Adipose tissue (tissue), 3 donors: ENCODE measurements around the gene RAPGEF4. TPM values are rescaled to one million over a fixed set of nuclear protein-coding genes. Genes with fewer than 3 reads are reported as not detected.

ENCODE experiments used
- H3K27ac ChIP-seq: one replicate; pipeline ENCODE4 v1.5.1; 2013; ENCODE audit warnings: low read depth, low read length
- WGBS, 3 donors: extraction: QIAGEN DNeasy Blood & Tissue Kit; methylation state at CpG; one replicate each; pipeline ENCODE4 v1.1.7; 2013; 5-methylcytosine and 5-hydroxymethylcytosine counted together
- polyA plus RNA-seq, 3 donors: library from polyadenylated mRNA; stranded (reverse); fragments of 200-250 nt; gene quantifications; one replicate each; pipeline ENCODE4 v1.2.3, GENCODE V29; 2013
- donor health status: healthy with polysubstance abuse.
- donor health status: Bipolar disorder and iron deficiency.
- donor health status: healthy.

RAPGEF4 gene
- polyA plus RNA-seq = 1 to 10 TPM; 2.6 to 8.1 (median 2.7) TPM

DNA sequence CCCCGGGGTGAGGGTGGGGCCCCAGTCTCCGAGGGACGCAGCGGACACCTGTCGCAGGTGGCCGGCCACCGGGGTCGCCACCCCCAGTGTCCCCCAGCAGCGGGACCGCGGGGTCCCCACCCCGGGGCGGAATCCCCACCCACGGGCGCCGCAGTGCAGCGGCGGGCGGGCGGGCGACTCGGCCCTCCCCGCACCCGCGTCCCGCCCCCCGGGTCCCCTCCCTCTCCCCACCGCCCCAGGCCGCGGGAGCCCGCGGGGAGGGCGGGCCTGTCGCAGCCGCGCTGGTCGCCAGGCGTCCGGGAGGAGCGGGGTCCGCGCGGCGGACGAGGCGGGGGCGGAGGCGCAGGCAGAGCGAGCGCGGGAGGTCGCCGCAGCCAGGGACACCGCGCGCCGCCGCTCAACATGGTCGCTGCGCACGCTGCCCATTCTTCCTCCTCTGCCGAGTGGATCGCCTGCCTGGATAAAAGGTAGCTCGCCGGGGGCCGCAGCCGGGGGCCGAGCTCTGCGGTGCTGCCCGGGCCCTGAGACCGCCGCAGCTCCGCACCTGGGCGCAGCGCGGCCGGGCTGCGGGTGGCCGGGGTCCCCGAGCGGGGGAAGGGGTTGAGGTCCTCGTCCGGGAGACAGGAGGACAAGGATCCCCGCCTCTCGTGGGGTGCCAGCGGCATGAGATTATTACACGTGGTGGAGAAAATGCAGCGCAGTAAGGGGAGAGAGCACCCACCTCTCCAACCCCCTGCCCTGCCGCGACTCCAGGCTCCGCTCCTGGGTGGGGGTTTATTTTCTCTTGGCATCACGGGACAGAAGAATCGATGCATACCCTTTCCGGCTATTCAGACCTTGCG lies at the start of gene RAPGEF4:
TSS of gene RAPGEF4 (plus strand) at position 264 of the 842 bp plus-strand sequence. CDS start at position 403, 139 bp downstream.
- H3K27ac ChIP-seq = no peak within 1 kb of the TSS
- 0 to 1% (median 1%) methylated on average over 44 to 94 of the region's 95 CpGs for WGBS, 3 donors

DNA sequence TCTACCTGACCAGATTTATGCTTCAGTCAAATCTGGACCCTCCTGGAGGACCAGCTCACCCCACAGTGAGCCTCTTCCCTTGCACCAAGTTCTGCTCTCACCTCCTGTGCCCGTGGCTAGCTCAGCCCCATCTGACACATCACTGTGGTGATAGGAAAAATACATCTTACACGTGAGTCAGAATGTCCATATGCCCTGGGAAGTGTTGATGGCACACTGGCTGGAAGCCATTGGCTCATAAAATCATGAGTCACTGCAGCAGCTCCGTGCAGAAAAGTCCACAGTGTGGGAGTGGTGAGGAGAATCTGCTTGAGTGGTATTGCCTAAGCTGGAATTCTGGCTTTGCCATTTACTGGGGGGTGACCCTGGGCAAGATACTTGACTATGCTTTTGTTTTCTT lies 42.6 kb upstream of the RAPGEF4 start:
- 16 to 19% (median 18%) methylated on average over 3 of the region's 3 CpGs for WGBS, 3 donors
- H3K27ac ChIP-seq = no peak overlapping the region

DNA sequence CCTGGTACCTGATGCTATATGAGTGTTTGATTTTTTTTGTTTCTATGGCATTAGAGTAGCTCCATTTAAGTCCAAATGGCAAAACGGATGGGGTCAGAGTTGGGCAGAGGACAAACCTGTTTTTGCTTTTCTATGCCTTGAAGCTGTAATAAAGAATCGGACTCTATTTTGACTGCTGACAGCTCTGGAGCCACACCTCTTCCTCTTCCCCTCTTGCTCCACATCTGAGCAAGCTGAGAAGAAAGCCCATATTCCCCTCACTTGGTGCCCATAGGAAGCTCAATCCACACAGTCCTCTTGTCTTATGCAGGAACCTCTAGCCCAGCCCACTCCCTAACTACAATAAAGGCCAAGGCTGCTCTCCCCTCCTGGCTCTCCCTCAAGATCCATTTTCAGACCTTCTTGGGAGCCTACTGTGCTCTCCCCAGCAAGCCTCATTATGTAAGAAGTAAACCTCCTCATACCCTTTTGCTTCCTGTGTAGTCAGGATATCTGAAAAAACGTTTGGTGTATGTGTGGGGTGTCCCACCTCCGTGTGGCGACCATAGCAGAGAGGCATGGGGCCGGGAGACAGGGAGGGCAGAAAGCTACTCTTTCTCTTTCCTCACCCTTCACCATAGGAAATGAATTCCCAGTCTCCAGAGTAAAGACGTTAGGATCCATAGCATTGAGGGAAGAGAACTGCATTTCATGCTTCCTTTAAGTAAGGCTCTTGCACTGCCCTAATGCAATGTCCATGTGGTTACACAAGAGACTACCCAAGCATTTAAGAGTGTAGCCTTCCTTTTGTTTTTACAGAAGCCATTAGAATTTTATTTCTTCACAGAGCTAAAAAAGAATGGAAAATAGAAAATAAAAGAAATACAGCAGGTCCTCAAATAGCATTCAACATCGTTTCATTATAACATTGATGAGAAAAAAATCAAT lies 41.9 kb upstream of the RAPGEF4 start:
- H3K27ac ChIP-seq = no peak overlapping the region
- 48 to 68% (median 50%) methylated on average over 8 of the region's 8 CpGs for WGBS, 3 donors

DNA sequence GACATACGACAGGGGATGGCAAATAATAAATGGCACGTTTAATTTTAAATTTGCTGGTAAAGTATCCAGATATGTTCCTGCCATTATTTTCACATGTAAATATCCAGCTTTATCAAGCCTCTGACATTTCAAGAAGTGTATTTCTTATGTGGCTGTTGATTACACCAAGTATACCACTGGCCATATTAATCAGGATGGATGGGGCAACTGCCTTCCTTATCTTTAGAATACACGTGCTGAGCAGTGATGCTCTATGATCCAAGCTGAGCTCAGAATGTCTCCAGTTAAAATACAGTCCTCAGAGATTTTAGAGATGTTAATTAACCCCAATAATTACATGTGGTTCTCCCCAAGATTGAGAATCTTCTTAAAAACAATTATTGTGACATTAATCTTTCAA lies 38.3 kb upstream of the RAPGEF4 start:
- 70 to 83% (median 80%) methylated on average over 3 of the region's 3 CpGs for WGBS, 3 donors
- no peak overlapping the region for H3K27ac ChIP-seq

DNA sequence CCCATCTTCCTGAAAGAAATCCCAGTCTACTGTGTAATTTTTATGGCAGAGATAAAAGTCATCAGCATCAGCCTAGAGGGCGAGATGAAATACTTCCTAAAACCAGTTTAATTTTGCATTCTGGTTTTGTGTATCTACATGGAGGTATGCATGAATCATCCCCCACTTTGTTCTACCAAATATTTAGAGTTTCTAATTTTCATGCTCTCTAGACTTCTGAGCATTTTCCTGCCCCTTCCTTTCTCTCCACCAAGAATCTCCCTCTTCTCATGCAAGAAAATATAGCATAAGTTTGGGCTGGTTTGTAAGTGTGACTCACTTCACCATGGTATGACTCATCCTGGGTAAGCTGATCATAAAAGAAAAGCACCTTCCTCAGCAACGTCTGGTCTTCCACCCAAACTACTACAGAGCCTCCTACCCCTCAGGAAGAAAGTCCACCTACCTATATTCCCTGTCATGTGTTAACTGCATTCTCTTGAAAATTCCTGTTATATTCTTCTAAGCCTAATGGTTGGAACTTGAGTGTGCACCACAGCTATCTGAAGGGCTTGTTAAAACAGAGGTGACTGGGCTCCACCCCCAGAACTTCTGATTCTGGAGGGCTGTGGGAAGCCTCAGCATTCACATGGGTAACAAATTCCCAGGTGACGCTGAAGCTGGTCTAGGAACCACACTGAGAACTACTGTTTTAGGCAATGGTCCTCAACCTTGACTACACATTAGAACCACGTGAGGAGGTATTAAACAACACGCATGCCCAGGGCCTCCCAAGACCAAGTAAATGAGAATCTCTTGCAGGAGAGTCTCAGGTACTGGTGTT lies 37.4 kb upstream of the RAPGEF4 start:
- 65 to 73% (median 70%) methylated on average over 5 of the region's 5 CpGs for WGBS, 3 donors
- no peak overlapping the region for H3K27ac ChIP-seq

DNA sequence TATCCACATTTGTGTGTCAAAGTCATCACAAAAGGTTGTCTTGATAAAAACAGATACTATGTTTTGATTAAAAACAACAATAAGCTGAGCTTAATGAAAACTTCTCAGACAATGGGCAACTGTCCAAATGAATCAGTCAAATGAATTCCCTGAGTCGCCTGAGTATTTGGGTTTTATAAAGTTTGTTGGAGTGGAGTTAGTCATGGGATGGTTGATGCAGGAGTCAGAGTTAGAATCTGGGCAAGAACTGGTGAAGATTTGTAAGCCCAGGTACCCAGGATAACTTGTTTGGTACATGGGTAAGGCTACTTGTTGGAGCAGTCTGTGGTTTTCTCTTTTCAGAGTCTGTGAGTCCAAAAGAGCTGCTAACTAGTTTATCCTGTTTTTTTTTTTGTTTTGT lies 34.4 kb upstream of the RAPGEF4 start:
- WGBS, 3 donors = 28 to 71% (median 67%) methylated on average over 1 of the region's 1 CpG
- no peak overlapping the region for H3K27ac ChIP-seq

DNA sequence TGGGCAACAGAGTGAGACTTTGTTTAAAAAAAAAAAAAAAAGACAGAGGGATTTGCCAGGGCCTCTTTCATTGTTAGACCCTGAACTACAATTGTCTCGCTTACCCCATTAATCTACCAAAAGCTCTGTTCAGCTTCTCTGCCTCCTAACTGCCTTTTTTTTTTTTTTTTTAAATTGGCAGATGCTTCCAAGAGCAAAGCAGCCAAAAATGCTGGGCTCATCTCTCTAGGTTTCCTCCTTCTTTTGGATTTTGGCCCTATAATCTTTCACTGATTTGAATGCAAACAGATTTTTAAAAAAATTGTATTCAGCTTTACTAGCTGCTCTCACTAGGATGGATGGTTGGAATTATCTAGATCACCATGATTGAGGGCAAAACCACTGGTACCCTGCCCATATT lies 33.2 kb upstream of the RAPGEF4 start:
- WGBS, 3 donors = 55 to 89% (median 71%) methylated on average over 1 of the region's 1 CpG
- no peak overlapping the region for H3K27ac ChIP-seq

DNA sequence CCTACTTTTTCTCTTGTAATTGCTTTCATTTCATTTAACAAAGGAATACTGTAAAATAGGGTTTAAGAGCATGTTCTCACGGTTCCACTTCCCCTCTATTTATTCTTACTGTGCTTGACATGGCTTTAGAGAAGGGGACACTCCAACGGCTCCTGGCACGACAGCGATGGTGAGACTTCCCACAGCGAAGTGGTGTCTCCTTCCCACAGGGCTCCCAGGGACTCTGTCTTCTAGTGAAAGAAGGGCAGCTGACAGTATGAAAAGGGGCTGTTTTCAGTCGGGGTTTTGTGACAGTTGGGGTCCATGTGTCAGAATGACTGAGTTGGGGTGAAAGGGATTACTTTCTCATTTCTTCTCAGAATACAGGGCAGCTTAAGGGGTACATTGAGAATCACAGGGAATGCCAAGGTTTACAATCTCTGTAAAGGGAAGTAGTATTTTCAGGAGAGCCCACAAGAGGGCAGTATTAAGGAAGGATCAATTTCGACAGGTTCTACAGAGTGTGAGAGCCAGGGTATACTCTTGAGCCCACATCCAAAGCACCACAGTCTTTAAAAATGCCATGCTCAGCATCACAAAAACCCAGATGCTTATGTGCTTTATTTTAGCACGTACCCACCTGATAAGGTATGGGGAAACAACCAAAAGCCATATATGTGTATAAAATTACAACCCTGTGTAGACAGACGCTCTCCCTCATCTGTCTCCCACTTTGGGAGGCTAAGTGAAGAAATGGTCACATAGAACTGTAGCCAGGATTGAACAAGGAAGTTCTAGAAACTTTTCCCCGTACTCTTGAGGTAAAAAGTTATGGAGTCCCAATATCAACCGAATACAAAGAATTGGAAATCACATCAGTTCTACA lies 31.3 kb upstream of the RAPGEF4 start:
- WGBS, 3 donors = 66 to 73% (median 72%) methylated on average over 11 of the region's 11 CpGs
- no peak overlapping the region for H3K27ac ChIP-seq

DNA sequence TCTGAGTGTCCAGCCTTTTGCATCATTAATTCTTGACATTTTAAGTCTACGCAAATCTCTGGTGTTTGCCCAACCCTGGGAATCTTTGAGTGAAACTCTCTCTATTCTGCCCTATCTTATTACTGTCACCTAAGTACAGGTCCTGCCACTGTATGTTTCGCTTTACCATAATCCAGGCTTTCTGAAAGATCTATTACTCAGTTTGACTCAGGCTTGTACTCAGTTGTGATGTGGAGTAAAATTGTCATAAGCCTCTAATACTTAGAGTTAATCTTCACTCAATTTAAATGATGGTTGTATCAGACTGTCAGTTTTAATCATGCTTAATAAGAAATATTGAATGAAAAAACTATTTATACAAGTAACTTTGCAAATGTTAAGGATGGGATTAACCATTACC lies 30.3 kb upstream of the RAPGEF4 start:
- no peak overlapping the region for H3K27ac ChIP-seq
- 74 to 98% (median 96%) methylated on average over 2 of the region's 2 CpGs for WGBS, 3 donors

DNA sequence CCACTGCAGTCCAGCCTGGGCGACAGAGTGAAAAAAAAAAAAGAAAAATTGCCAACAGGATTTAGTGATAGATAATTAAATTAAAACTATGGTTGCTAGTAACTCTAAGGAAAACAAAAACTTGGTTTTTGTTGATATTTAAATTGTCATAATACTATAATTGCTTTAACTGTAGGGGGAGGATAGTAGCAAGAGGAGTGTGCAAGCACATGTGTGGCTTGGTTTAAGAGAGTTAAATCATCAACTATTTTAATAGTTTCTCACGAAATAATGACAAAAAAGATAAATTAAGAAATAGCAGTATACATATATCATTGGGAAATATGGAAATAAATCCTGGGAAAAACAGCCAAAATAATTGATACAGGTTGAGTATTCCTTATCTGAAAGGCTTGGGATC lies 27.4 kb upstream of the RAPGEF4 start:
- no peak overlapping the region for H3K27ac ChIP-seq
- WGBS, 3 donors = 75 to 86% (median 84%) methylated on average over 2 of the region's 2 CpGs

DNA sequence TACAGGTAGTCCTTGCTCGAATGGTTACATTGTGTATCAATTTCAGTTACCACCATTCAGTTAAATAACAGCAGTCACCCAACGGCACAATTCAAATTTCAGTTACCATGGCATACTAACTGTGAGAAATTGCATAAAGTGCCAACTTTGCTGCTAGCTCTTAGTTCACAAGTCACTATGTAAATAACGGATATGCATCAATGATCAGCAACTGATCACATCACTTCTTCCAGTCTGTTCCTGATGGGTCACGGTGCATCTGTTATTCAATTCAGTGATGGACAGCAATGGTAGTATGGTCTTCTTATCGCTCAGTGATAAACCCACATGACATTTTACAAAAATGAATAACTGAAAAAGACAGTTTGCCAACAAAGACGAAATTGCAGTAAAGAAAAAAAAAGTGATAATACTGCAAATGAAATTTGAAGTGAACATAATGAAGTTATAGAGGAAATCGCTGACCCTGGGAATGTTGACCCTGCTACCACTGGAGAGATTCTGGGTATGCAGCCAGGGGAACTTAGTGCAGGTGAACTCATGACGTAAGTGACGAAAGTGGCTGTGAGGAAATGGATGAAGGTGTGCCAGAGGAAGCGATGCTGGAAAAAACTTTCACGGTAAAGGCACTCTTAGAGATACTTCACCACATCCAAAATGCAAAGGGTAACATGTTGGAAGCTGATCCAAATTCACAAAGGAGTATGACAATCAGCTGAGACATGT lies 25.9 kb upstream of the RAPGEF4 start:
- WGBS, 3 donors = 73 to 80% (median 79%) methylated on average over 11 of the region's 11 CpGs
- H3K27ac ChIP-seq = no peak overlapping the region

DNA sequence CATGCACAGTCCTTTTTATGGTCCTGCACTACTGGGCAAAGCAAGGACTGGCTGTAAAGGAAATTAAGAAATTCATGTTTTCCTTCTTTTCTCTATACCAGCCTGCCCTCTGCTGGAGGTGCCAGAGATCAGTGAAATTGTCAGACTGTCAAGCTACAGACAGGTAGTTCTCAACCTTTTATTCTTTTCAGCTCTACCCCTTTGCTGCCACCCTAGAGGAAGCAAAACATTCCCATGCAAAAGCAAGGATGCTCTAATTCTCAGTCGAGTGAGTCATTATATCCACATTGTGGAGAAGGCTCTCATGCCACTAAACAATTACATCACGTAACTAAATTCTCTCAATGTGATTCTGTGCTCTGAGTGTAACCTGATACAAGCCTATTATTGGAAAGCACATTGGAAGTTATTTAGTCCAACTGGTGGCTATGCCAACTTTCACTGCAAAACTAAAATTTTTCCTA lies 25.0 kb upstream of the RAPGEF4 start:
- WGBS, 3 donors = 36 to 37% (median 37%) methylated on average over 2 of the region's 2 CpGs
- no peak overlapping the region for H3K27ac ChIP-seq

DNA sequence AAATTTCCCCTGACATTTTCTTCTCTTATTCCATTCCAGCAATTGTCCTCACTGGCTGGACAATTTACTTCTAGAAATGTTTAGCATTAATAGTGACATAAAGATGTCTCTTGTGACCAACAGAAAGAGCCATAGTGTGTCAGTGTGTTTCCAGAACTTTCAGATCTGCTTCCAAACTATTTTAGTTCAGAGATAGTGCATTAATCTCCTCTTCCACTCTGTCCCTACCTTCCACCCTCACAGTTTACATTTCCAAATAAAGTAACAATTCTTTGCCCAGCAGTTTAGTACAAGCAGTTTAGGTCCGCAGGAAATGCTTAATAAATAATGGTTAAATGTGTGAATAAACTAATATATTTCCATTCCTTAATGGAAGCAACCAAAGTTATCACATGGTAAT lies 24.5 kb upstream of the RAPGEF4 start:
- 68 to 84% (median 71%) methylated on average over 1 of the region's 1 CpG for WGBS, 3 donors
- no peak overlapping the region for H3K27ac ChIP-seq

DNA sequence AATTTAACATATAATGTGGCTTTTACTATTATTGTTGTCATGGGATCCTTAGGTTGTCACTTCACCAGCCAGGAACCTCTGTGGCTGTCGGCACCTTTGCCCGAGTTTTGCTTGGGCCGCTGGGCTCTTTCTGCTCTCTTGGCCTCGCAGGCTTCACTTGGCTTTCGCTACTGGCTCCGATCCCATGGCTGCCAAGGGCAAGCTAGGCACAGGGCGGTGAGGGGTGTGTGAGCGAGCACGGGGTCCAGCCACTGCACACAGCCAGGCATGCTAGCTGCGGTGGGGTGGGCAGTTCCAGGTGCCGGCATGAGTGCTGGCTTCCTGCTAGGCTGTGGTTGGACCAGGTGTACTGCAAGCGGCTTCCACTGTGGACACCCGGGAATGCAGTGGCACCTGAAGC lies 23.4 kb upstream of the RAPGEF4 start:
- 84 to 88% (median 84%) methylated on average over 13 of the region's 13 CpGs for WGBS, 3 donors
- H3K27ac ChIP-seq = no peak overlapping the region

DNA sequence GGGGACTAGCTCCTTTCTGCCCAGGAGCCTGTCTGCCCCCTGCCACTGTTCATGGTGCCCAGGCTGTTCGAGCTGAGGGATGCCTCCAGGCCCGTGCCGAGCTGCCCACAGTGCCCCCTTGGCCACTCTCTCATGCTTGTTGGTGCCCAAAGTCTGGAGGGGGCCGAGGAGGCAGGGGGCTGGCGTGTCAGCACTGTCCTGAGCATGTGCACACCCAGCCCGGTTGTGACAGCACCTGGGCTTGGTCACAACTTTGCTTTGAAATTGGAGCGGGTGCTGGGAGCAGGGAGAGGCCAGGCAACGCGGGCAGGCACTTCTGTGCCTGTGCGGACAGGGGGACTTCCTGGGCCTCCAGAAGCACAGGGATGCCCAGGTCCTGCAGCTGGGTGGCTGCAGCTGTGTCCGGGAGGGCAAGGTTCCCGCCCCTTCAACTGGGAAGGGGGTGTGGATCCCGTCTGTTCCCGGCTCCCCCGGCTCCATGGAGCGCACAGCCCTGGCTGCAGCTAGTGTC lies 22.2 kb upstream of the RAPGEF4 start:
- whole genome bisulfite sequencing, 3 donors = 80 to 85% (median 81%) methylated on average over 16 of the region's 16 CpGs

DNA sequence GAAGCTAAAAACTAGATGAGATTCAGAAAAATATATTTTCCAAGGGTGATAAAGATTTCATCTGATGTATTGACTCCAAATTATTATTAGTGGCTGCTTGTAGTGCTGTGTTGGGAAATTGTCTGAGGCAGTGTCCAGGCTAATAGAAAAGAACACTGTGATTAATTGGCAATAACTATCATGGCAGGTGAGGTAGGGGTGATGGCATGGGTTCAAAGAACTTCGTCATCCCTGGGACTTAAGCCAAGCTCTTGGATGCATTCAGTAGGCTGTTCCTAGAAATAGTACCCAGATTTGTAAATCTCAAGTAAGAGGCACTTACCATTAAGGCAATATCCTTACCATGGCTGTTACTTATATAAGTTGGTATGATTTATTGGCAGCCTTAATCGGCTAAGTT lies 13.2 kb upstream of the RAPGEF4 start:
- 41 to 66% (median 45%) methylated on average over 2 of the region's 2 CpGs for WGBS, 3 donors

More for the DNA sequence above, 22.2 kb upstream of the RAPGEF4 start:
- no peak overlapping the region for H3K27ac ChIP-seq

DNA sequence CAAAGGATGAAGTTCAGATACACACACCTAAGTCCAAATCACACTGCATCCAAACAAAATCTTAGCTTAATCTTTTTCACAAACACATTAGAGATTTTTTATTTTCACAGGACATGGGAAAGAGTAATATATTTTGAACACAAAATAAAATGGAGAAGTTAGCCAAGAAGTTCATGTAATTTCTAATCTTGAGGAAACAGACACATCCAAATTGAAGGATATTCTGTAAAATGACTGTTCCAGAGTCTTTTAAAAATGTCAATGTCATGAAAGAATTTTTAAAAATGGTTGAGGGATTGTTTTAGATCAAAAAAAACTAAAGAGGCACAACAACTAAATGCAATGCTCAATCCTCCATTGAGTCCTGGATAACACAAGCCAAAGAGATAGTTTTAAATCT lies 12.4 kb upstream of the RAPGEF4 start:
- H3K27ac ChIP-seq = no peak overlapping the region

More for the DNA sequence above, 13.2 kb upstream of the RAPGEF4 start:
- H3K27ac ChIP-seq = no peak overlapping the region
